Posterior cingulate gyrus (tissue), 11 donors: ENCODE data around the gene ANKRD11.

Source experiments
- DNase-seq, 10 donors: peaks; one replicate each; pipeline versions ENCODE4 v3.0.0 to v3.0.0-alpha.2; 2020 to 2021; ENCODE audit warnings: mixed read lengths in 3 of 10
- intact Hi-C: fragments of 100-400 bp; cut with DNase I; formaldehyde crosslinking; loops from one replicate; pipeline ENCODE4 v1.15.1; 2023

Gene ANKRD11

DNA sequence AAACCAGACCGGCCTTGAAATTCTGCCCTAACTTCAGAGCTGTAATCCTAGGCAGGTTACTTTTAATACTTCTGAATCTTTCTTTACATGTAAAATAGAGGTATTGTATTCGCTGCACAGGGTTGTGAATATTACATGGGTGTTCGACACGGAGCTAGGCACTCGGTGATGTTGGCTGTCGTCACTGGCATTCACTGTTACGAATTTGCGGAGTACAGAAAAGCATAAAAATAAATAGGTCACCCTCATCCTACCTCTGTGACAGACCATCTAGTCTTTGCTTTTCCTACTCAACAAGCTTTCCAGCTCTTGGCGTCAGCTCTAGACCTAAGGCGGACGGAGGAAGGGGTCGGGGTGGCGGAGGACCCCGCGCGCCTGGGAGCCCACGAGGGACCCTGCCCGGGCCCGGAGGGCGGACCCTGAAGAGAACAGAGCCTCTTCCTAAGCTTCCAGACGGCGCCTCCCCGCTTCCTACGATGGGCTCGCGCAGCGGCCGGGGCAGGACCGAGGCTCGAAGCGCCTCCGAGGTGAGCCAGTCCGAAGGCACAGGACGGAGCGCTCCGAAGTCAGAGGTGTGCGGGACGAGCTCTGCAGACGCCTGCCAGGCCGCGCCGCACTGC is 17.0 kb upstream of the ANKRD11 start:
- intact Hi-C loops, result loop anchor here (5.0 to 10.0 kb wide), 2 partner anchors 50 to 263 kb away; no protein-coding TSS in a partner anchor
- DNase-seq, result peak in 2 of 10 donors; percentile 24 to 90

DNA sequence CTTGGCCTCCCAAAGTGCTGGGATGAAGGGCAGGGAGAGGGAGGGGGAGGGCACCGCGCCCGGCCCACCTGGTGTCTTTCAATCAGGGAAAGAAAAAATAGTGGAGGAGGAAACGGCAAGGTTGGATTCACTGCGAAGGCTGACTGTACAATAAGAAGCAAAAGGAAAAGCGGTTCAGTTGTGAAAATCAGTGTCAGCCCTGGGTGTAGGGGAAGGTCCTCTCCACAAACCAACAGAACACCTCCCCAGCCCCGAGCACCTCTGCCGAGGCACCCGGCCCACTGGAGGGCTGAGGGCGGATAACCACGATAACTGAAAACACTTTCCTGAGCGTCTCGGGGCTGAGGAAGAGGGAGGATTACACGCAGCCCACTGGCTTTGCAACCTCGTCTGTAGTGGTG is 16.4 kb upstream of the ANKRD11 start:
- peak in 1 of 10 donors; percentile 33 for DNase-seq
- intact Hi-C loops, result loop anchor here (5.0 to 10.0 kb wide), 2 partner anchors 51 to 262 kb away; no protein-coding TSS in a partner anchor

DNA sequence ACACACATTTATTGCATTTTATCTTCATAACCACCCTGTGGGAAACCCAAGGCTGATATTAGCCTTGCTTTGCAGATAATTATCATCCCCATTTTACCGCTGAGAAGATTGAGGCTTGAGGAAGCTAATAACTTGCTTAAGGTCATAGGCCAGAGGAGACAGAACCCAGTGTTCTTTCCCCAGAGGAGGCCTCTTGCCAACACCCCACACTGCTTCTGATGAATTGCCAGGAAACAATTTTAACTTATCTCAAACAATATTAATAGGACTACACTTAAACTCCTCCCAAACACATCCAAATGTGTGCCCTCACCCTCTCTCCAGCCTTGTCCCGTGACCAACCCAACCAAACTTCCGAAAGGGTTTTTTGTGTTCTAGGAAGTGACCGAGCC is 15.7 kb upstream of the ANKRD11 start:
- DNase-seq, result no peak
- intact Hi-C loops, result loop anchor here (5.0 to 10.0 kb wide), 2 partner anchors 51 to 261 kb away; no protein-coding TSS in a partner anchor

DNA sequence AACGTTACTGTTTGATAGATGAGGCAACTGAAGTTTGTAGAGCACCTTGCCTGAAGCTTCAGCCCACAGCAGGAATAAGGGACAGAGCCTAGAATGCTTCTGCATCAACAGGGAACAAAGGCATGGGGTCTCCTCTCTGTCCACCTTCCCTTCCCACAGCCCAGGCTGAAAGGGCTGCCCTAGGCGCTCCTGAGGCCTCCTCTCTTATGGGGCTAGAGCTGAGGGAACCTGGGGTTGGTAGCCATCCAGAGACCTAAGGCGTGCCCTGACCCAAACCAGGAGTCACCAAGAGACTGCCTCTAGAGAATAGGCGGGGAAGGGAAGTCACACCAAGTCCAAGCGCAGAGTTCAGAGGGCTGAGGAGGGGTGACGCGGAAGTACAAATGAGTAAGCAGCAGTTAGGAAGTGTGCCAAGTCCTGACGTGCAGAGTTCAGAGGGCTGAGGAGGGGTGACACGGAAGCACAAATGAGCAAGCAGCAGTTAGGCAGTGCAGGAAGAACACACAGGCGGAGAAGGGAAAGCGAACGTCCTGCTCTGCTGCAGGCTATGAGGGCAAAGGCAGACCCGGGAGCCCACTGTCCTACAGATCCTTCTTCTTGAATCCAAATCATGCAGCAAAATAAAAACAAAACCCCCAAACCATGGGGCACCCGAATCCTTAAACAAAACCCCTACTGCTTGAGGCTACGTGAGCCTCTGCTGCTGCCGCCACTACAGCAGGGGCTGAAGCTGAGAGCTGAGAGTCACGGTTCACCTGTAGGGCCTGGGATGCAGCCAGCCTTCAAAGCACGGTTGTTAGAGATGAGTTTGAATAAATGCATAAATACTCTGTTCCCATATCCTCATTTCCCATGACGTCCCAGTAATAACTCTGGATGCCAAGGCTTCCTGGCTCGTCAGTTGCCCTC is 15.1 kb upstream of the ANKRD11 start:
- intact Hi-C loops, result loop anchor here (5.0 to 10.0 kb wide), 2 partner anchors 52 to 261 kb away; no protein-coding TSS in a partner anchor
- peak in 5 of 10 donors; percentile 26 to 74 (median 42) for DNase-seq

DNA sequence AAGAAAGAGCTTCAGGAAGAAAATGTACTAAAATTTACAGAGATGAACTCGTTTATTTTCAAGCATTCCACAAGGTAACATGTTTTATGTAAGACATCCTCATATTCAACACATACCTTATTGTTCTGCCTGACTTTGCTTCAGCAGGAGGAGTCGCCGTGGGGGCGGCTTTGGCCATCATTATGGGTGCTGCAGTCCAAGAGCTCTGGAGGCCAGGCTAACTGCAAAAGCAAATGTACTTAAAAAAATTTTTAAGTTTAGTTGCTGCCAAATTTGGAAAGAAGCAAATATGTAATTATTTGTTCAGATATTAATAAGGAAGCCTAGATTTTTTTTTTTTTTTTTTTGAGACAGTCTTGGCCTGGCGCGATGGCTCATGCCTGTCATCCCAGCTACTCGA is 13.7 kb upstream of the ANKRD11 start:
- DNase-seq, result peak in 5 of 10 donors; percentile 34 to 94 (median 59)
- intact Hi-C loops, result loop anchor here (10.0 kb wide), 1 partner anchor 259 kb away; no protein-coding TSS in a partner anchor

DNA sequence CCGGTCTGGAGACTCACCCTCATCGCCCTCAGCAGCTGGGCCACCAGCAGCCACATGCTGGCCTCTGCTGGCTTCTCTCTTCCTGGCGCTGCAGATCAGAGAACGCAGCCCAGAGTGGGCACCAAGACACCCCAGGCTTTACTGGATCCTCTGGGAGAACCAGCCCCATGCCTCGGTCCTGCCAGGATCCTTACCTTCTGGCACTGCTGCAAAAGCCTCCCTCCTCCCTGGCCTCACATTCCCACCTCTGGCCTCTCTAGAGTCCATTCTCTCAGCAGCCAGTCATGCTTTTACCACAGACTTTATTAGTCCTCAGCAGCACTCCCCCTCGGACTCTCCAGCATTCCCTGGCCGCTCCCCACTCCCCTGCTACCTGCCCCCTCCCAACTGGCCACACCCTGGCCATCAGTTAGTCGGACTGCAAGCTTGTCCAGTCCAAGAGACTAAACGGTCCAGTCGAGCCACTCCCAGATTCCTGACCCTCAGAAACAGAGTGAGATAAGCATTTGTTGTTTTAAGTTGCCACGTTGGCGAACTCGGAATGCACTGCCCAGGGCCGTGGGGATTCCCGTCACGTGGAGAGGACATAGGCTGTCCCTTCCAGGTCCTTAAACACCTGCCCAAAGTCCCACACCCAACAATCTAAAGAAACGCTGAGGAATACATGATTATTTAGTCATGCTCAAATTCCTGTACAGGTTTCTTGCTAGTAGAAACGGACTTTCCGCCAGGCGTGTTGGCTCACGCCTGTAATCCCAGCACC is 11.9 kb upstream of the ANKRD11 start:
- intact Hi-C loops, result loop anchor here (10.0 kb wide), 1 partner anchor 257 kb away; no protein-coding TSS in a partner anchor

DNA sequence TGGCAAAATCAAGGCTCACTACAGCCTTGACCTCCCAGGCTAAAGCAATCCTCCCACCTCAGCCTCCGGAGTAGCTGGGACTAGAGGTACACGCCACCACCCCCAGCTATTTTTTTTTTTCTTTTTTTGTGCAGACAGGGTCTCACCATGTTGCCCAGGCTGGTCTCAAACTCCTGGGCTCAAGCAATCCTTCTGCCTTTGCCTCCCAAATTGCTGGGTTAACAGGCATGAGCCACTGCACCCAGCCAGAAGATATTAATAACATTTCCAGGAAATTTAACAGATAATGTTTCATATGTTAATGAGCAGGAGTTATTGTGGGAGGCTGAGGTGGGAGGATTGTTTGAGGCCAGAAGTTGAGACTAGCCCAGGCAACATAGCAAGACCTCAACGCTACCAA is 9.4 kb upstream of the ANKRD11 start:
- intact Hi-C loops, result loop anchor here (10.0 kb wide), 2 partner anchors 165 to 255 kb away; no protein-coding TSS in a partner anchor
- DNase-seq, result peak in 2 of 10 donors; percentile 4 to 5

More for the DNA sequence above, 11.9 kb upstream of the ANKRD11 start:
- DNase-seq, result peak in 1 of 10 donors; percentile 46

DNA sequence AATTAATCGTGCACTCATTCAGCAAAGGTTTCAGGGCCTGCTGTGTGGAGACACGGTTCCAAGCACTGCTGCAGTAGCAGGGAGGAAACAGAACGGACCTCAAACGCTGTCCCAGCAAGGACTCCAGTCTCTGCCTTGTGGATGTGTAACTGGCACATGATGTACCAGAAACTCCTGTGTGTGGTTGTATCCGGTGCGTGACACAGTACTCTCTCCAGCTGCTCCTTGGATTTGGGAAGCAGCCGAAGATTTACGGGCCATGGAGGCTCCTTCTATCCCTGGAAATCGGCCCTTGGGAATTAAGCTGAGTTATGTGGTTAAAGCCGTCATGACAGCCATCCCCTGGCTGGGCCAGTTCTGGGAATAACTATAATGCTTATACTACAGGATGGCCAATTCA is 8.5 kb upstream of the ANKRD11 start:
- intact Hi-C loops, result loop anchor here (10.0 kb wide), 1 partner anchor 164 kb away; no protein-coding TSS in a partner anchor
- DNase-seq, result peak in 2 of 10 donors; percentile 9 to 34

DNA sequence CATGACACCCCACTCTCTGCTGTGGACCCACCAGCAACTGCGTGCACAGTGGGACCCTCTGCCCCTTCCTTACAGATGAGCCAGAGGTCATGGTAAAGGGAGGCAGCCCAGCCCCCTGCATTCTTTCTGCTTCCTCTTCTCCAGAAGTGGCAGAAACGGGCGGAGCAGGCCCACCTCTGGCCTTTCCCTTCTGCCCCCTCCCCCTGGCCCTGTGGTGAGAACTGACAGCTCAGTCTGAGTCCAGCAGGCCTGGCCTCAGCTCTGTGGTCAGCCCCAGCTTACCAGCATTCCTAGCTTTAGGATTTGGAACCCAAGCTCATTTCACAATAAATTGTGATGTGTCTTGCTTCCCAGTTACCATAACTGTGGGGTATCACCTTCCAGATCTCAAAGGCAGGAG is 4.8 kb upstream of the ANKRD11 start:
- intact Hi-C loops, result loop anchor here (10.0 kb wide), 1 partner anchor 160 kb away; no protein-coding TSS in a partner anchor
- peak in 2 of 10 donors; percentile 32 to 57 for DNase-seq

DNA sequence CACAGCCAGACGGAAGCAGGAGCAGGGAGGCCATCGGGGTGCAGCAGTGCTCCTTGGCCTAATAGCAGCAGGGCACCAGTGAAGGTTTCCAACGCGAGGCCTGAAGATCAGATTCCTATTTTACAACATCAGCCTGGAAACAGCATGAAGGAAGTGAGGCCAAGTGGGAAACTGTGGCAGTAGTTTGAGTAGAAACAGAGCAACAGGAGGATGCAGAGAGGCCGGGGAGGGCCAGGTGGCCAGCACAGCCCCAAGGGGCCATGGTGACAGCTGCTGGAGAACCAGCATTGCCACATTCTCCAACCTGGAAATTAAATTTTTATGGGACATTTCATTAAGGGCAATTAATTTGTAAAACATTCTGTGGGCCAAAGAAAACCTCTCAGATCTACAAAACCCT is 3.4 kb upstream of the ANKRD11 start:
- peak in 1 of 10 donors; percentile 19 for DNase-seq
- intact Hi-C loops, result loop anchor here (5.0 to 10.0 kb wide), 2 partner anchors 64 to 159 kb away; no protein-coding TSS in a partner anchor

DNA sequence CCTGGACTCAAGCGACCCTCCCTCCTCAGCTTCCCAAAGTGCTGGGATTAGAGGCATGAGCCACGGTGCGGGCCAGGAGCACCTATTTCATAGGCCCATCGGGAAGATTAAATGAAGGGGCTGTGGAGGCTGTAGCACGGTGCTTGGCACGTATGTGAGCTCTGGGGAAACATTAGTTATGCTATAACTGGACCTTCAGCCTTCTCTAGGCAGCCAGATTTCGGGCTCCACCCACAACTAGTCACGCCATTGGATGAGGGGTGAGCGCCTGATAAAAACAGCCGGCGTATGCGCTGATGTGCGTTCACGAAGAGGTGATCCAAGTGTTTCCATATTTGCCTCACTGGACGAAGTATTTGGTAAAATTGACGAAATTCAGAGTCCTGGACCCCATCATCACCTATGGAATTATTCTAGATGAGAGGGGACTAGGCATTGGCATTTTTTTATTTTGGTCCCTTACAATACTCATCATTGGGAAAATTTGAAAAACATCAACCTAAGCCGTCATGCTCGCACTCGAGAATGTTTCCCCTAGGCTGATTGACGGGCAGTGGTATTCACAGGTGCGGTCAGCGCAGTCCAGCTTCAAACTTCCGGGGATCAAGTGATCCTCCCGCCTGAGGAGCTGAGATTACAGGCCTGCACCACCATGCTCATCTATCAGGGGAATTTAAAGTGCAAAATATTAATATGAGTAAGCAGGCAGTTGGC is 1.8 kb upstream of the ANKRD11 start:
- no peak for DNase-seq
- intact Hi-C loops, result loop anchor here (2.0 to 10.0 kb wide), 3 partner anchors 17 to 157 kb away; partner anchors contain the start of gene SPG7

DNA sequence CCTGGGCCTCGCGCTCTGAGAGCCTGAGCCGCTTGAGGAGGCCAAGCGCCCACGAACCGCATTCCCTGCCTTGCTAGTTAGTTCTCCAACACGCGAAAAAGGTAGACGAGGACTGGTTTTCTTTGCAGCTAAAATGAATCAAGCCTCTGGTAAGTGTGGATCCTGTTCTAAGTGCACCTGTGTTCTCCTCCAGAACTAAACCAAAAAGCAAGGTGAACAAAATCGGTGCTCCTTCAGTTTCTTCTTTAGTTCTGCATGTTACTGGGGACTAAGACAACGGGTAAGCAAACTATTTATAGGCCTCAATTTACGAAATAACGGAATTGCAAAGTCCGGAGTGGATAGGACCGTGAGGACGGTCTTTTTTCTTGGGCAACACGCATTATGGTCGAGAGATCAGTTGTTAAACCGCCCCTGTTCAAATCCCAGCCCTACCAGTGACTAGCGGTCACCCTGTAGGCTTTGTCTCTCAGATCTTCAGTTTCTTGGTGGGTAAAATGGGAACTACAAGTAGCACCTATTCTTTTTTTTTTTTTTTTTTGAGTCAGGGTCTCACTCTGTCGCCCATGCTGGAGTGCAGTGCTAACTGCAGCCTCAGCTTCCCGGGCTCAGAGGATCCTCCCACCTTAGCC is 993 bp upstream of the ANKRD11 start:
- no peak for DNase-seq
- intact Hi-C loops, result loop anchor here (2.0 to 10.0 kb wide), 3 partner anchors 17 to 157 kb away; partner anchors contain the start of gene SPG7

DNA sequence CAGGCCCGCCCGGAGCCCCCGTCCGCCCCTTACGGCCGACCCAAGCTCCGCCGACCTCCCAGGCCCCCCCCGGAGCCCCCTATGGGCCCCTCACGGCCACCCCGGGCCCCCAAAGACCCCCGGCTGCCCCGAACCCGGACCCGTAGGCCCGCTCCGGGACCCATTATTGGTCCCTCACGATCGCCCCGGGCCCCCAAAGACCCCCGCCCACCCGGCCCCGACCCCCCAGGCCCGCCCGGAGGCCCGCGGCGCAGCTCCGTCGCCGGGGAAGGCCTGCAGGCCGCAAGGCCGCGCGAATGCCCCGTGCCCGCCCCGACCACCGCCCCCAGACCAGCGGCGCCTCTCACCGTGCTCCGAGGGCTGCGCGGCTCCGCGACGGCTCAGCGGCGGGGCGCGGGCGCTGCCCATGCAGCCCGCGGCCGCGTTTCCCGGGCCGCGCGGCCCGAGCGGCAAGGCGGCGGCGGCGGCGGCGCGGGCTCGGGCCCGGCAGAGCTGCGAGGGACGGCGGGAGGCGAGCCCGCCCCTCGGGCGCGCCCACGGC is 393 bp downstream of the ANKRD11 start:
- intact Hi-C loops, result loop anchor here (2.0 to 10.0 kb wide), 3 partner anchors 19 to 155 kb away; partner anchors contain the start of gene SPG7
- DNase-seq, result peak in 1 of 10 donors; percentile 27

DNA sequence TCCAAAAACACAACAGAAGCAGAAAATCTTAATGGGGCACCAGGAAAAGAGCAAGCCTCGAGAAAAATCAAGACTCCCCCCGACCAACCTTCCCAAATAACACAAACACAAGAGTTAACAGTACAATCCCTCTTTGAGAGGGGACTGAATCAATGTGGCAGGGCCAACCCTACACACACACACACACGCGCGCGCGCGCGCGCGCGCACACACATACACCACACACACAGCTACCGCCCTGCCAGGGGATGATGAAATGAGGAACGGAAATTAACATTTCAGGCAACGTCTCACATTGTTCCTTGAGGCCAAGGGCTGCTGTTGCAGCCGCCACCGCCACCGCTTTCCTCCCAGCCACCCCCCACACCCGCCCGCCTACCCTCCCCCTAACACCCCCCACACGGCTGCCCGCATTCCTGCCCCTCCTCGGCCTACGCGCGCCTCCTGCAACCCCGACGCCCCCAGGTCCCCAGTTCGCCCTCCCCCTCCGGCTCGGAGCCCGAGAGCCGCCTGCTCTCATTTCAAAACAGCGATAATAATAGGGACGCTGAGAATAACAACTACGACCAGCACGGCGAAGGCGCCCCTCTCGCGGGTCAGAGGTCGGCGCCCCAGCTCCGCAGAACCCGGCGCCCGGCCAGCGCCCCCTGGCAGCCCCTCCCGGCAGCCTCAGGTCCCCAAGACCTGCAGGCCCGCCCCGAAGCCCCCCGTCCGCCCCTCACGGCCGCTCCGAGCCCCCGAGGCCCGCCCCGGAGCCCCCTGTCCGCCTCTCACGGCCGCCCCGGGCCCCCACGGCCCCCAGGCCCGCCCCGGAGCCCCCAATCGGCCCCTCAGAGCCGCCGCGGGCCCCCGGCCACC is 1.1 kb downstream of the ANKRD11 start:
- intact Hi-C loops, result no loop called here

DNA sequence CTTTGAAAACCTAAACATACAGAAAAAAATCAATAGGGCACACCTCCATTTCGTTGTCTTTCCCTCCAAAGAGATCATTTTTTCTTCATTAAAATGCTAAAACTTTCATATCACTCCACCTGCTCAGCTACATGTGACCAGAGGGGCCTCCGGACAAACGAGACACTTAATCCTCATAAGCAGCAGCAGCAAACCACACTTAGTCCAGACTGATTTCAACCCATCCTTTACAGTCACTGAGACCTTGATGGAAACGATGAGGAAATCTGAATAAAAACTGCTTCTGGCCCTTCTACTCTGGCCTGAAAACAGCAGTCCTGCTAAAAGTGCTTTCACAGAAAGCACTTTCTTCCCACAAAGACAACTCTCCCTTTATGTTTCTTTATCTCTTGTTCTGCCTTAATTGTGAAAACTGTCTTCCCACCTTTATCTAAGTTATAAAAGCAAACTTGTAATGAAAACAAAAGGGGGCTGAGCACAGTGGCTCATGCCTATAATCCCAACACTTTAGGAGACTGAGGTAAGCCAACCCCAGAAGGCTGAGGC is 4.6 kb downstream of the ANKRD11 start:
- peak in 1 of 10 donors; percentile 8 for DNase-seq
- intact Hi-C loops, result no loop called here

More for the DNA sequence above, 1.1 kb downstream of the ANKRD11 start:
- DNase-seq, result peak; percentile 31 to 95 (median 64)

DNA sequence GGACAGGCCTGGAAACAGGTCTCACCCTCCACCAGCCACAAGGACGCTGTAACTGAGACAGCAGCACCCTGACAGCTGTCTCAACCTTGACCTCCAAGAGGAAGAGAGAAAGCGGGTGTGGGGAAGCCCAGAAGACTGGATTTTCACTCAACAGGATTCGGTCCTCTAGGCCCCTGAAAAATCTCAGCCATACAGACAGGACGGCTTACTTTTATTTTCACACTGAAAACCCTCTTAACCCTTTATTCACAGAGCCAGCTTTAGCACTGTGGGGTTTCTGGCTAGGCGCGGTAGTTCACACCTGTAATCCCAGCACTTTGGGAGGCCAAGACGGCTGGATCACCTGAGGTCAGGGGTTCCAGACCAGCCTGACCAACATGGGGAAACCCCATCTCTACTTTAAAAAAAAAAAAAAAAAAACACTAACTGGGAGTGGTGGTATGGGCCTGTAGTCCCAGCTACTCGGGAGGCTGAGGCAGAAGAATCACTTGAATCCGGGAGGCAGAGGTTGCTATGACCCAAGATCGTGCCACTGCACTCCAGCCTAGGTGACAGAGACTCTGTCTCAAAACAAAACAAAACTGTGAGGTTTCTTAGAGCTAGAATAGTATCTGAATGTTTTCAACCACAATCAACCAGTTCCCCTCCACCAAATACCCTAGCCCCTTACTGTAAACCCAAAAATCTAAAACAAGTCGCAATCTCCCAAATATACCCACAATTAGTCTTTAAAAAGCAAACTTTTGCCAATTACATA is 5.3 kb downstream of the ANKRD11 start:
- intact Hi-C loops, result no loop called here
- DNase-seq, result peak in 1 of 10 donors; percentile 43
